AML-193 (cell line): ENCODE results near the gene DCLK1.

ENCODE experiments used
- DNase-seq, 2 experiments: peaks; one replicate each; lab custom pipeline; 2025; lab: John Stamatoyannopoulos, UW

Gene DCLK1

DNA sequence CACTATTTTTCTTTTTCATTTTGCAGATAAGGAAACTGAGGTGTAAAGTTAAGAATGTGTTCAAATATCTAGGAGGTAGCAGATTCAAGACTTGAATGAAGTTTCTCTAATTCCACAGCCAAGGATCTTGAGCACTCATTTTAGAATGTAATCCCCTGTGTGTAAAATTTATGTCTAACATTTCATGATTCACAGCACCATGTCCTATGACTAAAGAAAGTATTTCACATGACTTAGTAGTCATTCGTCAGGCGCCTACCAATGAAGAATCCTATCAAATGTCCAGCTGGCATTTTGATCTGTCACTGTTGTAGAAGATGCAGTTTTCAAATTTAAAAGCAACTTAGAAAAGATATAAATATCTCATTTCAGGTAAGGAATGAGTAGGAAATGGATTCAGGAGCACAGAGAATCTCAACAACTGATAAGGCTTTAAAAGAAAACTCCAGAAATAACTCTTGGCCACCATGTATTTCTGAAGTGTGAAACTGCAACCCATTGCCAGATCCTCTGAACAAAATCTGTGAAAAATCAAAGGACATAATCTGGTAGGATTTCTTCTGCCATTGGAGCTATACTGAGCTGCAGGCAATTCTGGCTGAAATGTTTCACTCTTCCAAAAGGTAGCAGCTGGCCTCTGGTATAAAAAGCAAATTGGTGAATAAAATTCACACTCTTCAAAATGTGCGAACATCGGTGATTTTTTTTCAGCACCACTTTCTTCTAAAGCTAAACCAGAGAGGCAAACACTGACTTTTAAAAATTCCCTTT lies 92.2 kb downstream of the DCLK1 start:
- no peak for DNase-seq

DNA sequence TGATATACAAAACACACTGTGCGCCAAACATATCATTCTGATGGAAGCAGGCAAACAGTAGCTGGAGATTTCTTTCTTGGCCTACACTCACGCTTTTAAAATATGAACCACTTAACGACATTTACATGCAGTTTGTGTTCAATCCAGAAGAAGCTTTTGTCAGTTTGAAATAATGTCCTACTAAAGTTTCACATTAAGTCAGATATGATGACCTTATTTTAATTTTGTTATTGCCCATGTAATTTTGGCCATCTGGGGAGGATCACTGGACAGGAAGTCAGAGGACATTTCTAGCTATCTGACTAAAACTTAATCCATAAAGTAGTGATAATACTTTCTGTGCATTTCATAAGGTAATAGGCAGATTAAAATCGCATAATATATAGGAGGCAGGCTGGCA lies 98.1 kb downstream of the DCLK1 start:
- DNase-seq = no peak

DNA sequence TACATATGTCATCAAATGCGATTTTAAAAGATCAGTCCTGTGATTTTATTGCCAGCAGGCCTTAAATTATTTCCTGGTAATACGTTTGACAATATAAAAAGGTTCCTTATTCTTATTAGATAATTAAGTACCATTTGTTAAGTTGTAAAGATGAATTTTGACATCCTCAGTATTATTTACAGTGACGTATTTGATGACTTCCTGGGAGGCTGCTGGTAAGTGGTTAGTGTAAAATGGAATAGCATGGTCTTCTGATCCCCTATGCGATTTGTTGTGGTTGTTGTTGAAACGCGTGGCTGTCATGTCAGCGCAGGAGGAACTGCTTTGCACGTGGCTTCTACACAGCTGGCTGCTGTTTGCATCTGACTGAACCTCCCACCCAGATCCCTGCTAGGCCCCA lies 99.7 kb downstream of the DCLK1 start:
- no peak for DNase-seq

DNA sequence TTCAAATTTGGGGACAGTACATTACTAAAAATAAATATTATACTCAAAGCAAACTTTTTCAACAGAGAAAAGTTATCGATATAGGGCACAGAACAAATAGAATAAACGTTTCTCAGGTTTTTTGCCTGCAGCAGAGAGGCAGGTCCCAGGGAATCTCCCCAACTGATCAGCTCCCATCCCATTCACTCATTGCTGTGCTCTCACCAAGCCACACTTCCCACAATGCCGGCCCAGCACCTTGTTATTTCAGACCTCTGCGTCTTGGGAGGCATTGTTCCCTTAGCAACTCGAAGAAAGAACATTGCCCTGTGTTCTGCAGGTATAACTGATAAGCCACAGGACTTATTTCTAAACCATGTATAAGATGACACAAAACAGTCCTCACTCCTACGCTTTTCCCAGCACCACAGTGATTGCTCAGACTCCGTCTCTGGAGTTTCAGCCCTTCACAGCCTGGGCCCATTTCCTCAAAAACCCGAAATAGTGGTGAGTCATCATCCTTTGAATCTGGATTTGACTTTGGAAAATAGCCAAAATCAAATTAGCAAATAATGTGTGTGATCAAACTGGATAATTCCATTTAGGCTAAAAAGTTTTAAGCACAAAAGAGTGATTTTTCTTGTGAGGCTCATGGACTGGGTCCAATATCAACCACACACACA lies 100.4 kb downstream of the DCLK1 start:
- no peak for DNase-seq

DNA sequence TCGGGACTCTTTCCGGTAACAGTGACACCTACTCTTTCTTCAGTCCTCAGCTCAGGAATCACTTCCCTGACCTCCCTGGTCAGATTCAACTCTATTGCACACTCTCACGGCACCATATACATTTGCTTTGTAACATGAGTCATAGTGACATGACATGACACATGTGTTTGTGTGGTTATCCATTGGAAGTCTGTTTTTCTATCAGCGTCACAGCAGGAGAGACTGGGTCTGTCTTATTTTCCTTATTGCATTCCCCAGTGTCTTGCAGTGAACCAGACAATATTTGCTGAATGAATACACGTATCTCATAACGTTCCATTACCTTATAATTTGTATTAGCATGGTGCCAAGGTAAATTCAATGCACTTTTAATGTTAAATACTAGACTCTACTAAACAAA lies 102.0 kb downstream of the DCLK1 start:
- DNase-seq = no peak

DNA sequence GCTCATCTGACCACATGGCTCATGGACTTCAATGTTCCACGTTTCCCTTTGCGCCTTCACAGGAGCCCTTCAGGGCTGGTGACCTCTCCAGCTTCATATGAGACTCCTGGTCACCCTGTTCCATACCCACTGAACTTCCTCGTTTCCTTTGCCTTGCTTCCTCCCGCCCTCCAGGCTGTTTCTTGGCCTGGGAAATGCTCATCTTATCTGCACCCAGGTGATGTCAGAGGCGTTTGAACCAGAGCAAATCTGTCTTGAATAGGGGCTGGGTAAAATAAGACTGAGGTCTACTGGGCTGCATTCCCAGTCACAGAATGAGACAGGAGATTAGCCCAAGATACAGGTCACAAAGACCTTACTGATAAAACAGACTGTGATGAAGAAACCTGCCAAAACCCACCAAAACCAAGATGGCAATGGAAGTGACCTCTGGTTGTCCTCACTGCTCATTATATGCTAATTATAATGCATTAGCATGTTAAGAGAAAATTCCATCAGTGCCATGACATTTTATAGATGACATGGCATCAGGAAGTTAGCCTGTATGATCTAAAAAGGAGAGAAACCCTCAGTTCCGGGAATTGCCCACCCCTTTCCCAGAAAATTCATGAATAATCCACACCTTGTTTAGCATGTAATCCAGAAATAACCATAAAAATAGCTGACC lies 102.7 kb downstream of the DCLK1 start:
- no peak for DNase-seq

DNA sequence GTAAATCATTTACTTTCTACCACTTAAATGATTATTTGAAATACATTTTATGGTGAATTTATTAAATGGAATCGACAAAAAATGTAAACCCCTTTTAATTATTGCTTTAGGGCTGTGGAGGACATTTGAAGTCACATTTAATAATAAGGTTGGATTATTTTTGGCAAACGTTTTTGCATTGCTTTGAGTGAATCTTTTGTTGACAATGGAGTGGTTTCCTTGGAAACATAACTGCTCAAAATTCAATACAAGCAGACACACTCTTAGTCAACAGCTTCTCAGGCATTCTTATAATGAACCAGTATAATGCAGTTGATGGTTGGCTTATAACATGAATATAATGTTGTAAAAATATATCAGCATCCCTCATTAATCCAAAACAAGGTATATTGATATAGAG lies 104.7 kb downstream of the DCLK1 start:
- no peak for DNase-seq

DNA sequence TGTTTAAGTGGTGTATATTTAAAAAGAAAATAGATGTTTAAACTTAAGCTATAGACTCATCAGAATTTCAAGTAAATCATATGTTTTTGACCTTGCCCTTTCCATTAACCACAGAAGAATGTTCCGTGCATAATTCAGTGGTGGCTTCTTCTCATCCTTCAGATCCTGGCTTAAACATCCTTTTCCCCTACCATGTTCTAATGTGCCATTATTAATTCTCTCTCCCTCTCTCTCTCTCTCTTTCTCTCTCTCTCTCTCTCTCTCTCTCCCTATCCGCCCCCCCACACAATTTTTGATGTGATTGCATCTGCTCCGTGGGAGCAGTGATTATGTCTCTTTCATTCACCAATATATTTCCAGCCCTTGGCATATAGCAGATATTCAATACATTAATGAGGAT lies 116.4 kb downstream of the DCLK1 start:
- DNase-seq = no peak

DNA sequence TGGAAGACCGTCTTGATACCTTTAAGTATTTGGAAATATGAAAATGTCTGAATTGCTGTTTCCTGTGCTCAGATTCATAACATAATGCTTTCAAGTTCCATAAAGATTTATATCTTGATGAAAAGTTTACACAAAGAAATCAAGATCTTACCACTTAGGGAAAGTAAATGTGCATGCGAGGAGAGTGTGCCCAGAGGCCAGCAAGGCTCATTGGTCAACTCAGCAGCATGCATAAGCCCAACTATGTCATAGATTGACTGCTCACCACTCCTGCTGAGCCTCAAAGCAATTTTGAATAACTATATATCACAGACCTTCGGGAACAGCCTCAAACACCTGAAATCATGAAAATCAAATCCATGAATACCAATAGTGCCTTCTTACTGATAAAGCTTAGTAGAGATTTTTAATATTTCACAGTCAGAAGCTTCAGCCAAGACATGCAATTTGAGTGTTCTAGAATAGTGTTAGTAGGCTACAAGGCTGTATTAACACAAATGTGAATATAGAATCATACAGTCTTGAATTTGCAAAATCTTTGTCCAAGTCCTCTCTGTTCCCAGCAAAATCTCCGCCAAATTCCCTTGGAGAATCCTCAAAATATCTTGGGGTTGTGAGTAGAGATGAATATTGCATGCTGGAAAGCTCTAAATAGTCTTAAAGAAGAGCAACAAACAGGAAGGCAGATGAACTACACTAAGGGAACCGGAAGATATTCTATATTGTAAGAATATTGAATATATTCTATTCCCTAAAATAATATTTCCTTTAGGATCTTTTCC lies 124.1 kb downstream of the DCLK1 start:
- DNase-seq = no peak

DNA sequence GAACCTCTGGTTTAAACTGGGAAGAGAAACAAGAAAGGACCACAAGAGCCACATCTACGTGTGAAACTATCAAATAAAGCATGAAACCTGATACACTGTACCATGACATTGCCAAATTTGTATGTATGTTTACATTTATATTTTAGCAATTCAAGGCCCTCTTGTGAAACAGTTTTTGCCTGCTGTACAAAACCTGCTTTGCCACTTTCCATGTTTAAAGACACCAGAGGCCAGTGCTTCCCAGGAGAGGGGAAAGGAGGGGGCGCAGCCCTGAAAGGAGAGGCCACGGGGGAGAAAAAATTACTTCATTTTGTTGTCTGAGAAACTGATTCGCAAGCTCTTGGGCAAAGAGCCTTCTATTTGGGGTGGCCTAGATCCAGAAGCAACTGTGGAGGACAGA lies 124.8 kb downstream of the DCLK1 start:
- no peak for DNase-seq

DNA sequence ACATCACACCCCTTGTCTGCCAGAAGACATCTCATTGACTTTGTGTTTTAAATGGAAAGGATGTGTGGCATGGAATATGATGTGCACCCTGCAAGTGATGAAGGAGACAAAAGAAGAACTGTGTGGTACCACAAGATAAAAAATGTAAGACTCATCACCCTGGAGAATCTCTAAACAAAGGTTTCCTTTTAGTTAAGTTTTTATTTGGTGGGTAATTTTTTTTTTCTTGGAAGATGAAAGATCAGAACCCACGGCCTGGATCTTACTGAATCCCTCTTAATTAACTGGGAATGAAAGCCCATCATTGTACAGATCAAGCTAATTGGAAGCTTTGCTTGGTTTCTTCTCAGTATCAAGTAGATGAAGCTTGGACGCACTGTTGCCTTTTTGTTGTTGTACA lies 129.6 kb downstream of the DCLK1 start:
- no peak for DNase-seq

DNA sequence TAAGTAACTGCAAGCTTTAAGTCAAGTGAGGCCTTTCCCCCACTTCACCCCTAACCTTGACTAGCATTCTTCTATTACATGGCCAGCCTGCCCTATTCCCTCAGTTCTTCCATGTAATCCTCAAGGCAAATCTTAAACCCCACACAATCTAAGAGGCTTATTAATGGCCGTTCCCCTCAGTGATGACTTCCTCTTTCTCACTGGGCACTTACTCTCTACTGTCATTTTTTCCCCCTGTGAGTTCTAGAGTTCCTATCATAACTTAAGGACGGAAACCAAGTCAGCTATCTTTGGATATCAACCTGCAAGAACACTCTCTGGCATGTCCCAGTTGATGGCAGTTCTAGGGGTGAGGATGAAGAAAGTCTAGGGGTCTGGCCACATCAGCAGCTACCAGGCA lies 131.2 kb downstream of the DCLK1 start:
- no peak for DNase-seq

DNA sequence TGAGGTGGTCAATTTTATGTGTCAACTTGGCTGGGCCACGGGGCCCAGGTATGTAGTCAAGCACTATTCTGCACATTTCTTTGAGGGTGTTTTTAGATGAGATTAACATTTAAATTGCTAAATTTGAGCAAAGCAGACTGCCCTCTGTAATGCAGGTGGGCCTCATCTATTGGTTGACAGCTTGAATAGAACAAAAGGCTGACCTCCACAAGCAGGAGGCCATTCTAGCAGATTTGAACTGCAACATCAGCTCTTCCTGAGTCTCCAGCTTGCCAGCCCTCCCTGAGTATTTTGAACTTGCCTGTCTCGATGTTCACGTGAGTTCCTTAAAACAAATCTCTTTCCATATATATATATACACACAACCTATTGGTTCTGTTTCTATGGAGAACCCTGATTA lies 134.8 kb downstream of the DCLK1 start:
- no peak for DNase-seq

DNA sequence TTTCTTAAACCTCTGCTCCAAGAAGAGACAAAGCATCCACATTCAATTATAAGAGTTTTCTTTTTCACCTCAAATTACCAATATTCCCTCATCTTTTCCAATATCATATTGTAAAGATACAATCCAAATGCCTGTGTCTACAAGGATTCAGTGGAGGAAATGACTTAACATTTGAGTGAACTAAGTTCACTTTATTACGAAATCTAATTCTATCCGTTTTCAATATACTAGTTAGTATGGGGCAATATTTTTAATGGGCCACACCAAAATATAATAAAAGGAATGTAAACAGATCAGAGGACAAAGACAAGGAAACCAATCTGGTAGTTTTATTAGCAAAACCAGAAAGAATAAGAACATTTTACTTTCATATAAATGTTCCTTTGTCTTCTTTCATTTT lies 136.0 kb downstream of the DCLK1 start:
- no peak for DNase-seq

DNA sequence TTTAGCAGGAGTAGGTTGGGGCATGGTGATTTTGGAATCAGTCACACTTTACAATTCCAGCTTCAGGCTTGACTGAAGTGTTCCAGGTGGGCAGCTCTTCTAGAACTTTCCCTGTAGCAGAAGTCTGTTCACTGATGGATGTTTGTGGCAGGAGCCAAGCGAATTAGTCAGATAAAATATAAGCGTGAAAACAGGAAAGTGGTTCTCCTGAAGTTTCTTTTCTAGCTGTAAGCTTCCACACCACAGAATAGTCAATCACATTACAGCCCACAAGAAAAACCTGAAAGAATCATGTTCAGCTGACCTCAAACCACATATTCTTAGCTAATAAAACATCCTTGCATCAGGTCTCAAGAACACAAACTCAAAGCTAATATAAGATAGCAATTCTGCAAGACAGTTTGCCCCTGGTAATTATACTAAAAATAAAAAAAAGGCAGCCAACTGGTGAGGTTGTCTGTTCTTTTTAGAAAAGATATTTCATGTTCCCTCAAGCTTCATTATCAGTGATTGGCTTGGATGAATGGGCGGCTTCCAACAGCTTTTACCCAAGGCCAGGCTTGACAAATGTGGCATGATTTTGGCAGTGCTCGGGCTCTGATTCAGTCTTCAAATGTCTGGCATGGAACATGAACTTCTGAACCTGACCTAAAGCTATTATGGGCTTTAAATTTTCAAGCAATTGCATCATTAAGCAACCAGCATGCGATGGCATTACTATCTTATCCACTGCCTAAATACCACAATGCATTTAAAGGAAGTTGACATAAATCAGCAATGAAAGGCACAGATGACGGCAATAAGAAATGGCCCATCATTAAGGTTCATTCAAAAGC lies 136.8 kb downstream of the DCLK1 start:
- DNase-seq = no peak

DNA sequence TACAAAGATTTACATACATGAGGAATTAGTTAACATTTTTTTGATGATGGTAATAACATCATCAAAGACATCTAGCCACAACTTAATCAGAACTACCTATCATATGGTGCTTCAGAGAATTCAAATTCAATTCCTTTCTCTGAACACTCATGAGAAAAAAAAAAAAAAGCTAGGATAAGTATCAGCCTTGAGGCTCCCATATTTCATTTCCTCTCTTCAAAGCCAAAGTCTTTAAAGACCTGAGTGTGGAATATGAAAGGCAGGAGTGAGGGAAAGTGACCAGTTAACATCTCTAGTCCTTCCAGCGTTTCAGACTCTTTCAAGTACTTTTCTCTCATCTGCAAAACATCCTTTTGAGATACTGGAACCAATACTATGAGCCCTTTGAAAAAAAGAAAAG lies 137.5 kb downstream of the DCLK1 start:
- no peak for DNase-seq

DNA sequence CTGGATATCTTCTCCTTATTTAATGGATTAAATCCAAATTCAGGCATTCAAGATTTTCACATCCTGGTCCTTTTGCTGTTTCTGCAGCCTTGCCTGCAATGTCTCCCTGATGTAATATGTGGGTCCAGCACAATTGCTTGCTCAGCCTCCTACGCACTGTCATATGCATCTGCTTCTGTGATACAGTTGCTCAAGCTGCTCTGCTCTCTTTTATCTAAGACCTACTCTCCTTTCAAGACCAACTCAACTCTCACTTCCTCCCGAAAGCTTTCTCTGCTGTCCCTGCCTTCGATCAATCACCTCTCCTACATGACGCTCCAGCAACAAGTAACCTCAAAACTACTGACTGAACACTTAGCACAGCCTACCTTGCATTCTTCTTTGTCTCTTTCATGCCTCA lies 138.2 kb downstream of the DCLK1 start:
- DNase-seq = no peak

DNA sequence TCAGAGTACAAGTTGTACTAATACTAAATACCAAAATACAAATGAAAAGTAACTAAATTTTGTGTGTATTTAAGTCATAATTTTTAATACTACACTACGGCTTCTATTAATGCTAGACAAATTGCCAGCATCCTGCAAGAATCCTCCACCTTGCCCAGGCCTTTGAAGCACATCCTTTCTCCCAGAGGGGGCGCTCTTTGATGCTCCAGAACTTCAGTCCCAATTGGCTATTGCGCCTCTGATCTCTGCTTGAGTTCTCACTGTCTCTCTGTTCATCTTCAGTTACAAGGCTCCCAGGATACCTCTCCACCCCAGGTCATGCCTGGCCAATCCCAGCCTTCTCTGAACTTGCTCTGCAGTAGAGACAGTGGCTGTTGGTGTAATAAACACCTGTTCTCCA lies 141.0 kb downstream of the DCLK1 start:
- no peak for DNase-seq

DNA sequence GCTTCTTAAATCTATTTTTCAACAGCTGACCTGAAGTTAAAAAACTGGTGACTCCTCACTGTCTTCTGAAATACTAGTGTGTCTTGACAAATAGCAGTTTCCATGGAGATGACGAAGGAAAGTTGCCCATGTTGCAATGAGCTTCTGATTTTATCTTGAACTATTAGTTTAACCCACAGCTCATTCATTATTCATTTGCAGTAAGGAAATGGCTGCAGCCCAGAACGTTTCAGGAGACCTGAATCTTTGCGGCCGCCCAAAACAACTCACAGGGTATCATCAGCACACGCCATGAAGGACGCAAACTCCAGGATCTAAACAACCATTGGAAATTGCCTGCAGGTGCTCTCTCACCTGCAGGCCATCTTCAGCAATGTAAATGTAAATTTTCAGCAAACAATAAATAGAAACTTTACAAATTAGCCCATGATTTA lies 142.5 kb downstream of the DCLK1 start:
- DNase-seq = no peak

DNA sequence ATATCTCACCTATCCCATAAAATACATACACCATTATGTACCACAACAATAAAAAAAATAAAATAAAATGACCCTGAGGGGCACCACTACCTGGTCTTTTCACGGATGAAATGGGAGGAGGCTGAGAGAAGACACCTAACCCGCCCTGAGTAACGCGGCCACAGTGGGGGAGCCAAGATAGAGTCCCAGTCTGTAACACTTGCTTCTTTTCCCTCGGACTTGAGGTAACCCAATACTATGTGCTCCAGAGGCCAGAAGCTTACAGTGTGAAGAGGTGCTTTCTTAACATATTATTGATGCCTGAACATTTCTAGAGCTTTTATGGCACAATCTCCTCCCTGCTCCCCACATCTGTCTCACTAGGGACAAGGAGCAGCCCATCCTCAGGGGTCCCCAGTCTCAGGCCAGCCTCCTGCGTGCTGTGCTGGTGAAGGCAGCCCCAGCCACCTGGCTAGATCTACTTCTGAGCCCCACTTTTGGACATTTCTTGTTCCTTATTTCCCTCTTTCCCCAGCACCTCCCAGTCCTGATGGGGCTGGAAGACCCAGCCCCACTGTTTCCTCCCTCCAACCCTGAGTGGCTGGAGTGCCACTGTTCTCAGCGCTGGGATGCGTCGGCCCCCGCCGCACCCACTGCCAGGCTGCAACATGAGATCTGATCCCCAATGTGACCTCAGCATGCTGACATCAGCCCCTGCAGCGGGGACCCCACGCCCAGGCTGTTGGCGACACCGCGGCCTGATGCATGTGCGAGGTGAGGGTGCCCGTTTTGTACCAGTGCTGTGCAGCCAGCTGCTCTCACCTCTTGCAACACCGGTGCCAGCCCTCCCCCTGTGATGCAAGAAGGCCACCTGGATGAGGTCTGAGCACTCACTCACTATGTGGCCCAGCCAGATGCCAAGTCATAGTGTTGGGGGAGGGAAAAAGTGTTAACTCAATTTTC lies 143.3 kb downstream of the DCLK1 start:
- no peak for DNase-seq
